NCI-H1417 treated with DMSO at 0.1 percent for 48 hours (cell line): ENCODE results near the gene UNC5C.
A peak's percentile ranks its signal among the peaks of the same experiment; 100 is the strongest.

ENCODE experiments used
- DNase-seq: peaks from one replicate; lab custom pipeline; 2025; lab: John Stamatoyannopoulos, UW

The UNC5C gene

GRCh38 chr4:95216636-95217035, 332.1 kb downstream of the UNC5C start:
- no peak for DNase-seq

DNA sequence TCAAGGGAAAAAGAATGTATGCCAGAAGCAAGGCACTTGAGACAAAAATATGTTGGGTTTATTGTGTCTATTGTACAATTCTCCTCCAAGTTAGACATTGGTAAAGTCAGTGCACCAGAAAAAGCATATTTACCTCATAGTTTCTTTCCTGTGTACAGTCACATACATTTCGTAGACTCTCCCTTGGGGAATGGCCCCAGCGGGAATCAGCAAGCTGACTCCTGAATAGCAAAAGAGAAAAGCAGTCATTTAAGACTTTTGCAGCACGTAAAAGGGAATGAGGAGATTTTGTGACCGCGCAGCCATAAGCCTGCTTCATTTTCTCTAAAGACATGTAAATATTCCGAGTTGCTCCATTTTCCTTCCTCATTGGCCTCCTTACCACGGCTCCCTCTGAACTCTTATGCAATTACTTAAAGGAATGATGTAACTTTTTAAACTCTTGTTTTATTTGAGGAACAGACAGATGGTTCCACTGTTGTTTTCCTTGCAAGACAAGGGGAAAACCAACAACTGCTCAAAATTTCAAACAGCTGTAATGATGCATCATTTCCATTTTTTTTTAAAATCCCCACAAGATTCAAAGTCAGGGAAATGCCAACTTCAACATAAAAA, 332.7 kb downstream of the UNC5C start:
- DNase-seq, result no peak

- no peak for DNase-seq
These were observed 333.7 kb downstream of the UNC5C start for GRCh38 chr4:95215043-95215442.

- no peak for DNase-seq
These were observed 334.4 kb downstream of the UNC5C start for GRCh38 chr4:95214408-95214807.

- no peak for DNase-seq
These were observed 335.4 kb downstream of the UNC5C start for GRCh38 chr4:95213366-95213765.

GRCh38 chr4:95212692-95213091, 336.1 kb downstream of the UNC5C start:
- DNase-seq, result no peak

- no peak for DNase-seq
These were observed 338.8 kb downstream of the UNC5C start for GRCh38 chr4:95209927-95210326.

DNA sequence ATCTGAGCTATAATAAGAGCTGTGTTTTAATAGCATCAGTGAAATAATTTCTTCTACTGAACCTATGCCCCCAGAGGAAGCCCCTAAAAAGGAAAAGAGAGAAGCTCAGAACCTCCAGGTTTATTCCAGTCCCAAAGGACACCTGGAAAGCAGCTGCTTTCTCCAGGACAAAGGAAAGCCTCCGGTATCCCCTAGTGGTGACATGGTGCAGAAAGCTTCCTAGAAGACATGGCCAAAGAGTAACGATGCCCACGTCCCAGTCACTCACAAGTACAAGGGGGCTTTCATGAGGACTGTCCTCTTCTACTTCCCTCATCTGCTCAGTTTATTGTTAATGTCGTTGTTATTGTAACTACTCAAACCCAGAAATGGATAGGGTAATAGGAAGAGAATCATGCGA, 343.9 kb downstream of the UNC5C start:
- no peak for DNase-seq

GRCh38 chr4:95204267-95204844, 344.4 kb downstream of the UNC5C start:
- DNase-seq, result no peak

DNA sequence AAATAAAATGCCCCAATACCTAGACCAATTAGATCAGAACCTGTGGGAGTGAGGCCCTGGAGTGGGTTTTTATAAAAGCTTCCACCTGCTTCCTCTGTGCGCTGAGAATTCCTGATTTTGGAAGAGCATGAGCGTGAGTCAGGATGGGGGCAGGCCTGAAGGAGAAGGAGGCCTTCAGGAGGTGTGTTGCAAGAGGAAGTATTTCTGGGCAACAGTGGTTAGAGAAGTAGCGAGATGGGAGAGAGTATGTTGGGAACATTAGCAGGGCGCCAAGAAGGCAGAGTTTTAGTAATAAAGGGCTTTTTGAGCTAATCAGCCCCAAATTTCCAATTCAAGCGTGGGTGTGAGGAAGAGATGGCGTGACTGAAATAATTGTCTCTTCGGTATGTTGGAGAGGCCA, 349.8 kb downstream of the UNC5C start:
- DNase-seq, result no peak

- DNase-seq, result no peak
These were observed 351.4 kb downstream of the UNC5C start for GRCh38 chr4:95197353-95197752.

GRCh38 chr4:95193391-95194224, 355.2 kb downstream of the UNC5C start:
- no peak for DNase-seq

GRCh38 chr4:95191537-95191936, 357.2 kb downstream of the UNC5C start:
- DNase-seq, result no peak

DNA sequence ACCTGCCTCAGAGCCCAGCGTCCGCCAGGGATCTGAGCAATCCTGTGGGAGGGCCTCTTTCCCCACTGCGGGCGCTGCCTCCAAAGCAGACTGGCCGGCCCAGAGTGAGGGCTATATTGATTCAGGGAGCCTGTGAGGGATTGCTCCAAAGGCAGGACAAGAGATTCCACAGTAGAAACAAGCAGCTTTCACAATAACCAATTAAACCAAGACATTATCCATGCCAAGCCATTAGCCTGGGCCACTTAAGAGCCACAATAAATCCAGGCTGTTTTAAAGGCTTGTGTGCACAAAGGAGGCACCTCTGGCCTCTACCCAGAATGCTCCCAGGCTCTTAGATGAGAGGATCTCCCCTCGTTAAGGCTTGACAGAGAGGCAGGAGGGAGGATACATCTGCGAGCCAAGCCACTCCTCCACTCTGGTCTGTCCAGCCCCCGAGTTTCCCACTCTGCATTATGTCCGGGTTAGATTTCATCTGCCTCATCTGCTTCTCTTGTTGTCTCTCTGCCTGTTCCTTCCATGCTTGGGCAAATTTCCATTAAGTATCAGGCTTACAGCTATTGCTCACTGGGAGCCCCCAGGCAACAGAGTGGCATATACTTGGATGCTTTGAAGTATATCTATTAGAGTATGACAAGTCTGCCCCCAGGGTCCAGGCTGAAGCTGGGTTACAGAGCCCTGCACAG, 357.9 kb downstream of the UNC5C start:
- peak; percentile 21 for DNase-seq

DNA sequence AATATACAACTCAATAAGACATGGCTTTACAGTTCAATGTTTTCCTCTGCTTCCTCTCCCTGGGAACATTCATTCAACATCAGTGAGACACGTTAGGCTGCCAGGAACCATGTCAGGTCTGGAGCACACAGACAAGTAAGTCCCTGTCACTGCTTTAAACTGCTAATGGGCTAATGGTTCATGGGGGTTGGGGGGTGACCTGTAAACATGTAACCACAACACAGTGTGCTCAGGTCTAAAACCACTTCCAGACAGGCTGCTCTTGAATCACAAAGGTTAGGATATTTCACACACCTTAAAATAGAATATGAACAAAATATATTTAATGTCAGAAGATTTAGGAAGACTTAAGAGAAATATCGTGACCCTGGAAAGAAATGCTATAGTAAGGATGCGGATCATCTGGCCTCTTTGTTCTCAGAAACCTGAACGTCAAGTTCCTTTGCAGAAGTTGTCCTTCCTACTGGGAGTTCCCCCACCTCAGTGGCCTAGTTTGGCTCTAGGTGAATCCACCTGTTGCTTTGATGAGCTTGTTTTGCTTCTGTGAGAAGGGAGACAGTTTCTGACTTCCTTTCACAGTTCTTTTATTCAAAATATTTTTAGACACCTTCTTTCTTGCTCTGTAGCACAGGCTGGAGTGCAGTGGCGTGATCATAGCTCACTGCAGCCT, 359.9 kb downstream of the UNC5C start:
- no peak for DNase-seq

DNA sequence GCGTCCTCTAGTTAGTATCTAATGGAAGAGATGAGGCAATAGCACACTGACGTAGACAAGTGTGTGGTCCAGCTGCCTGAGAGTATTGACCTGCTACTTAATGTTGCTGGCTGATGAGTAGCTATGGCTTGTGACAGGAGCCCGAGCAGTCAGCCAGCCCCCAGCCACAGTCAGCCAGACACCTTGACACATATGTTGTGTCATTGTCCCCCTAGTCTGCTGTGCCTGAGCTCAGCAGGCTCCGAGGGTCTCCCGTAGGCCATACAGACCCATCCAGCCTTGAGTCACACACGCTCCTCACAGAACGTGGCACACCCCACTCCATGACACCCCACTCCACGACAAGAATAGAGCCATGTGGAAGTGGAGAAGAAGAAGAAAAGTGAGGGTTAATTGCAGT, 362.1 kb downstream of the UNC5C start:
- no peak for DNase-seq

- DNase-seq, result no peak
These were observed 364.9 kb downstream of the UNC5C start for GRCh38 chr4:95183656-95184408.

GRCh38 chr4:95181996-95182306, 366.8 kb downstream of the UNC5C start:
- DNase-seq, result no peak

DNA sequence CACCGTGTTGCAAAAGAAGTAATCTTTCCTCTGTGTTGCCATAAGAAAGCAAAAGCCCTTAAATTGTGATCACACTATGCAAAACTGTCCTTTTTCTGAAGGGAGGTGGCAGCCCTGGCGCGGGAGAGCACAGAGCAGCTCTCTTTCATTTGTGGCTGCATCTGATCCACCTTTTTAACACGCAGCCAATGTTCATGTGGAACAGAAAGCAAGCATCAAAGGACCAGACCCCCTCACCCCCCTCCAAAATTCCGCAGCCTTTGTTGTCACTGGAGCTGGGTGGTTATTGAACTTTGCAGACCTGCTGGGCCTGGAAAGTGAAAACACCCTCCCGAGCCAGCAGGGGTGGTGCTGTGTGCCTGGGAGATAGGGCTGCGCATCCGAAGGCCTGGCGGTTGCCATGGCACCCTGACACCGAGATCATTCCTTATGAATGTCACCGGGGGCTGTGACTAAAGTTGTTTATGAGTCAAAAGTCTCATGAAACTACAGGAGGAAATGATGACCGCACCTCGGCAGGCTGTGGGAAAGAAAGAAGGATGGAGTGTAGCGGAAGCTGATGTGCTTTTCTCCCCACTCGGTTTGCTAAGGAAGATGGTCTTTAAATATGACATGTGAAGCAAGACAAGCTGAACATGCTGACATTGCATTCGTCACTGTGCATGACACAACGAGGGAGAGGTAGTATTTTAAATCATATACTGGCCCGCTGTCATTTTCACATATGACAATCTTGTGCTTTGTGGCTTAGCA, 367.4 kb downstream of the UNC5C start:
- DNase-seq, result no peak

DNA sequence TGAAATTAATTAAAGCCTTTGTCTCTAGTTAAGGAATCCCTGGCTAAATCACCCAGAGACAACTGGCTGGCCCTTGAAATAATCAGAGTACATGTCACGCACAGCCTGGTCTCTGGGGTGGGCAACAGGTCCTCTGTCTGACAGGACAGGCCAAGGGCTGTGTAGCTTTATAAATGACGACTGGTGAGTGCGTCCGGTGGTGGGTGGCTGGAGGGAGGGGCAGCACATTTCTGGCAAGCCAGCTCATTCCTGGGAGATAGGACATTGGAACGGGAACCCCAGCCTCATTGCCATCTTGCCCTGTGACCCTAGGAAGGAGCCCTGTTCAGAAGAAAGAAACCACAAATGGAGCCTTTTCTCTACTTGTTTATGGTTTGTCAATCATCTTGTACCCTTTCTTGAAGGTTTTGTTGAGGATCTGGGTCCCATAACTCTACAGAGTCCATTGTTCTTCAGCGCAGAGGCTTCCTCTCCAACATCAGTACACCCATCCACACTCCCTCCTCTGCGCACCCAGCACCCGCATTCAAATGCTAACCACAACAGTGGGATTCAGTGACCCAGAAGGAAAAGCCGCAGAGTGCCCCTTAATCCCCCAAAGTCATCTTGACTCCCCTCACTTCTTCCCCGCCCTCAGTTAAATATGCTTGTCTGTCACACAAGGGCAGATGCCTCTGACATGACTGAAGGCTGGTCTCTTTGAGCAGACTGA, 368.1 kb downstream of the UNC5C start:
- DNase-seq, result no peak
